Right lobe of liver (tissue), 4 donors: ENCODE measurements around the gene C9orf152.

Experiments used
- POLR2A ChIP-seq: fragments of 450-650 bp; IDR thresholded peaks from one replicate; pipeline ENCODE4 v1.6.1; 2017; ENCODE audit warnings: antibody characterized with exemption, mild to moderate bottlenecking
- TF ChIP-seq, protein P1 (sequence below), 4 donors: fragments of 200-600 bp in 3 of 4; fragments of 450-650 bp in 1 of 4; IDR thresholded peaks; one replicate each; pipeline versions ENCODE4 v1.5.1 to v1.8.0; 2016 to 2022; ENCODE audit warnings: antibody characterized with exemption in 4 of 4, mild to moderate bottlenecking in 2 of 4
- donor health status: DM: no; HTN: no; CAD: no.
- donor health status: DM: no; HTN: no; CAD: no.
- donor health status: DM: no; HTN: yes; CAD: no.

DNA sequence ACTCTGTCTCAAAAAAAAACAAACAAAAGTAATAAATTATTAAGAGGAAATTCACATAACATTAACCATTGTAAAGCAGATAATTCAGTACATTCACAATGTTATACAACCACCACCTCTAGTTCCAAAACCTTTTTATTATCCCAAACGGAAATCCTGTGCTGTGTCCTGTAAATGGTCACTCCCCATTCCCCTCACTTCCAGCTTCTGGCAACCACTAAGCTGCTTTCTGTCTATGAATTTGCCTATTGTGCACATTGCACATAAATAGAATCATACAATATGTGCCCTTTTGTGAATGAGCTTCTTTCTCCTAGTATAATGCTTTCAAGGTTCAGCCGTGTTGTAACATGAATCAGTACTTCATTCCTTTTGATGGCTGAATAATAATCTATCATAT, 20.8 kb downstream of the C9orf152 start:
- no peak for TF ChIP-seq POLR2A
- TF ChIP-seq, protein P1, sequence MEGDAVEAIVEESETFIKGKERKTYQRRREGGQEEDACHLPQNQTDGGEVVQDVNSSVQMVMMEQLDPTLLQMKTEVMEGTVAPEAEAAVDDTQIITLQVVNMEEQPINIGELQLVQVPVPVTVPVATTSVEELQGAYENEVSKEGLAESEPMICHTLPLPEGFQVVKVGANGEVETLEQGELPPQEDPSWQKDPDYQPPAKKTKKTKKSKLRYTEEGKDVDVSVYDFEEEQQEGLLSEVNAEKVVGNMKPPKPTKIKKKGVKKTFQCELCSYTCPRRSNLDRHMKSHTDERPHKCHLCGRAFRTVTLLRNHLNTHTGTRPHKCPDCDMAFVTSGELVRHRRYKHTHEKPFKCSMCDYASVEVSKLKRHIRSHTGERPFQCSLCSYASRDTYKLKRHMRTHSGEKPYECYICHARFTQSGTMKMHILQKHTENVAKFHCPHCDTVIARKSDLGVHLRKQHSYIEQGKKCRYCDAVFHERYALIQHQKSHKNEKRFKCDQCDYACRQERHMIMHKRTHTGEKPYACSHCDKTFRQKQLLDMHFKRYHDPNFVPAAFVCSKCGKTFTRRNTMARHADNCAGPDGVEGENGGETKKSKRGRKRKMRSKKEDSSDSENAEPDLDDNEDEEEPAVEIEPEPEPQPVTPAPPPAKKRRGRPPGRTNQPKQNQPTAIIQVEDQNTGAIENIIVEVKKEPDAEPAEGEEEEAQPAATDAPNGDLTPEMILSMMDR (IDR thresholded peaks at IDR 0.05) = no peak
